ENCODE results near the gene ATAD1. TPM values are rescaled to one million over a fixed set of nuclear protein-coding genes. Genes with fewer than 3 reads are reported as not detected.

Gene ATAD1
- total and polyA plus RNA-seq, 2 of the 4 experiments (the other 2 are of a cell fraction) = 12.7 to 21.9 TPM

- no TSS peak for BruUV-seq (replicated peaks)
- Histone ChIP-seq H3K4ac (ENCODE audit: low read depth, low read length) (no peak overlapping the region), H3K79me1 (ENCODE audit: low read depth in 1 of 2, low read length in 2 of 2) (peaks cover 0 to 31% of the 10 kb centered on the region in 2 experiments; a peak in 3 of 4 replicates), H3K56ac (ENCODE audit: extremely low read depth, insufficient read depth, low read length) (no peak overlapping the region), H3K18ac (ENCODE audit: low read depth, low read length) (no peak overlapping the region), H3K36me3 (ENCODE audit: control insufficient read depth, insufficient read depth, low read length) (peaks cover 12% of the 10 kb centered on the region), H3K14ac (replicated peaks; ENCODE audit: low read depth, low read length) (no peak overlapping the region), H4K5ac (ENCODE audit: low read depth, low read length) (no peak overlapping the region), H3K23ac (ENCODE audit: low read depth, low read length) (no peak overlapping the region), H4K8ac (ENCODE audit: low read depth in 2 of 2, low read length in 2 of 2) (no peak overlapping the region), H3K4me2 (ENCODE audit: low read depth, low read length) (no peak overlapping the region), H3K27me3 (ENCODE audit: control insufficient read depth, insufficient read depth, low read length) (no peaks in the 10 kb centered on the region), H2BK20ac (ENCODE audit: low read depth, low read length) (no peak overlapping the region), H3K27ac (ENCODE audit: insufficient read depth, low read length) (no peak overlapping the region; the same call in 1 of the 2 replicates), H2AK5ac (ENCODE audit: low read depth, low read length) (peak overlapping the region; percentile 25; the same call in 1 of the 2 replicates), H2AK9ac (replicated peaks; ENCODE audit: low read depth, low read length, poor library complexity) (no peak overlapping the region), H2BK15ac (ENCODE audit: low read depth, low read length) (no peak overlapping the region), H2BK5ac (ENCODE audit: low read depth, low read length, poor library complexity, severe bottlenecking) (no peak overlapping the region), H4K91ac (ENCODE audit: insufficient read depth, low read depth, low read length) (no peak overlapping the region), H3K9ac (ENCODE audit: low read depth, low read length) (no peak overlapping the region), H3K4me1 (ENCODE audit: control insufficient read depth, insufficient read depth, low read length) (peaks cover 2% of the 10 kb centered on the region), H4K20me1 (ENCODE audit: insufficient read depth, low read length) (no peaks in the 10 kb centered on the region), H3K9me3 (ENCODE audit: control insufficient read depth, insufficient read depth, low read length) (no peaks in the 10 kb centered on the region), H3K4me3 (ENCODE audit: insufficient read depth, low read depth, low read length) (no peak overlapping the region), H2AFZ (replicated peaks; ENCODE audit: low read length, poor library complexity) (no peak overlapping the region), H2BK120ac (ENCODE audit: low read depth, low read length) (no peak overlapping the region), H3K9me1 (ENCODE audit: insufficient read depth, low read length) (0 out of 2 replicates have a peak, but pooled peaks cover 9% of the 10 kb centered on the region)
- intact Hi-C loops (cut with micrococcal nuclease) = no loop called here
- no CpG with 5 or more reads among the region's 6 CpGs for WGBS, 2 experiments (ENCODE audit: extremely low coverage in 2 of 2, insufficient read length in 1 of 2)
- POLR2A ChIA-PET (ENCODE audit: unreplicated experiment) = no interaction called here
- ATAC-seq (ENCODE audit: low read depth) (no peak), DNase-seq (peak; percentile 5)
- TF ChIP-seq MXI1 (IDR thresholded peaks at IDR 0.05; ENCODE audit: borderline replicate concordance, low read depth, low read length) (no peak), SMC3 (IDR thresholded peaks at IDR 0.05; ENCODE audit: low read depth, low read length) (no peak), CTCF (conservative IDR thresholded peaks at IDR 0.05; ENCODE audit: low read depth, low read length) (no peak), NFE2L2 (IDR thresholded peaks at IDR 0.05; ENCODE audit: low read depth, low read length) (no peak), MAFK (IDR thresholded peaks at IDR 0.05; ENCODE audit: low read depth, low read length) (no peak), BHLHE40 (IDR thresholded peaks at IDR 0.05; ENCODE audit: low read depth, low read length) (no peak), RFX5 (IDR thresholded peaks at IDR 0.05; ENCODE audit: low read depth, low read length) (no peak), CEBPB (IDR thresholded peaks at IDR 0.05; ENCODE audit: low read depth, low read length) (no peak), MAZ (IDR thresholded peaks at IDR 0.05; ENCODE audit: borderline replicate concordance, low read depth, low read length) (no peak), FOS (IDR thresholded peaks at IDR 0.05; ENCODE audit: low read depth, low read length) (no peak)
- in situ Hi-C loops (cut with MboI; ENCODE audit: low sequenced_read_pairs) = no loop called here
- CTCF ChIA-PET = no interaction called here
- dilution Hi-C loops (cut with HindIII; ENCODE audit: low sequenced_read_pairs, unreplicated experiment) = no loop called here
These were observed 57.7 kb downstream of the ATAD1 start for GRCh38 chr10:87760195-87760905.

All from IMR-90 (cell line).